ENCODE results near the gene FAM240B. TPM values are rescaled to one million over a fixed set of nuclear protein-coding genes. Genes with fewer than 3 reads are reported as not detected.

The FAM240B gene
- polyA plus RNA-seq, 1 donor from 2014 or later, result not detected

GRCh38 chr9:38656896-38657295, 63.0 kb downstream of the FAM240B start:
- TF ChIP-seq REST (IDR thresholded peaks at IDR 0.05; ENCODE audit: borderline replicate concordance) (no peak), MXI1 (conservative IDR thresholded peaks at IDR 0.05; ENCODE audit: poor library complexity, severe bottlenecking) (no peak), TAF1 (IDR thresholded peaks at IDR 0.05; ENCODE audit: low read depth) (no peak), EZH2 (IDR thresholded peaks at IDR 0.05; ENCODE audit: borderline replicate concordance, insufficient read depth, low read length, poor library complexity, severe bottlenecking) (no peak), RAD21 (conservative IDR thresholded peaks at IDR 0.05) (no peak), EP300 (conservative IDR thresholded peaks at IDR 0.05; ENCODE audit: poor library complexity, severe bottlenecking) (no peak), CTCF (IDR thresholded peaks at IDR 0.05; ENCODE audit: poor library complexity, severe bottlenecking) (no peak), SMC3 (conservative IDR thresholded peaks at IDR 0.05; ENCODE audit: poor library complexity) (no peak), POLR2AphosphoS5 (IDR thresholded peaks at IDR 0.05) (no peak)

GRCh38 chr9:38652486-38652885, 67.4 kb downstream of the FAM240B start:
- H3K9ac ChIP-seq (ENCODE audit: low read length), result no peak overlapping the region
- no peaks in the 10 kb centered on the region for H3K79me2 ChIP-seq (replicated peaks; ENCODE audit: insufficient read depth, low read length)
- H3K9me3 ChIP-seq (ENCODE audit: low read length), result no peaks in the 10 kb centered on the region
- no peak for TF ChIP-seq EP300 (conservative IDR thresholded peaks at IDR 0.05; ENCODE audit: poor library complexity, severe bottlenecking)
- no peak for TF ChIP-seq EZH2 (IDR thresholded peaks at IDR 0.05; ENCODE audit: borderline replicate concordance, insufficient read depth, low read length, poor library complexity, severe bottlenecking)
- no peak for TF ChIP-seq POLR2AphosphoS5 (IDR thresholded peaks at IDR 0.05)
- no peak for TF ChIP-seq CTCF (IDR thresholded peaks at IDR 0.05; ENCODE audit: poor library complexity, severe bottlenecking)
- no peak for TF ChIP-seq TAF1 (IDR thresholded peaks at IDR 0.05; ENCODE audit: low read depth)
- no peak for TF ChIP-seq SMC3 (conservative IDR thresholded peaks at IDR 0.05; ENCODE audit: poor library complexity)
- TF ChIP-seq RAD21 (conservative IDR thresholded peaks at IDR 0.05), result no peak
- TF ChIP-seq MXI1 (conservative IDR thresholded peaks at IDR 0.05; ENCODE audit: poor library complexity, severe bottlenecking), result no peak
- no peak for TF ChIP-seq REST (IDR thresholded peaks at IDR 0.05; ENCODE audit: borderline replicate concordance)
- H3K36me3 ChIP-seq (ENCODE audit: insufficient read depth, low read length), result no peaks in the 10 kb centered on the region
- no peak overlapping the region for H3K4me3 ChIP-seq (ENCODE audit: low read length)
- H3K27ac ChIP-seq (ENCODE audit: low read length), result no peak overlapping the region
- H2AFZ ChIP-seq (ENCODE audit: low read depth, low read length), result no peak overlapping the region
- no peaks in the 10 kb centered on the region for H3F3A ChIP-seq (ENCODE audit: insufficient read depth, low read length, poor library complexity, severe bottlenecking)
- H4K20me1 ChIP-seq (ENCODE audit: insufficient read depth), result no peaks in the 10 kb centered on the region
- no peak overlapping the region for H3K4me2 ChIP-seq (ENCODE audit: low read length)
- H3K27me3 ChIP-seq (ENCODE audit: insufficient read depth, low read depth, low read length), result no peaks in the 10 kb centered on the region
- H3K9me2 ChIP-seq (ENCODE audit: insufficient read depth, low read length), result no peaks in the 10 kb centered on the region

More at GRCh38 chr9:38656896-38657295, 63.0 kb downstream of the FAM240B start:
- Histone ChIP-seq H4K20me1 (ENCODE audit: insufficient read depth) (no peaks in the 10 kb centered on the region), H3K79me2 (replicated peaks; ENCODE audit: insufficient read depth, low read length) (no peaks in the 10 kb centered on the region), H3K9me3 (ENCODE audit: low read length) (no peaks in the 10 kb centered on the region), H3K4me3 (ENCODE audit: low read length) (no peak overlapping the region), H3K27me3 (ENCODE audit: insufficient read depth, low read depth, low read length) (no peaks in the 10 kb centered on the region), H3K27ac (ENCODE audit: low read length) (no peak overlapping the region), H3K9ac (ENCODE audit: low read length) (no peak overlapping the region), H3K36me3 (ENCODE audit: insufficient read depth, low read length) (no peaks in the 10 kb centered on the region), H3F3A (ENCODE audit: insufficient read depth, low read length, poor library complexity, severe bottlenecking) (no peaks in the 10 kb centered on the region), H2AFZ (ENCODE audit: low read depth, low read length) (no peak overlapping the region), H3K9me2 (ENCODE audit: insufficient read depth, low read length) (no peaks in the 10 kb centered on the region), H3K4me2 (ENCODE audit: low read length) (no peak overlapping the region)

Data from neural cell (in vitro differentiated cells).